ENCODE measurements around the gene TFDP1.
"Not testable (repeated sequence)": the region's sequence is repeated elsewhere in the genome, so short reads cannot be mapped to it uniquely, and the experiment has no call there.

Gene TFDP1

DNA sequence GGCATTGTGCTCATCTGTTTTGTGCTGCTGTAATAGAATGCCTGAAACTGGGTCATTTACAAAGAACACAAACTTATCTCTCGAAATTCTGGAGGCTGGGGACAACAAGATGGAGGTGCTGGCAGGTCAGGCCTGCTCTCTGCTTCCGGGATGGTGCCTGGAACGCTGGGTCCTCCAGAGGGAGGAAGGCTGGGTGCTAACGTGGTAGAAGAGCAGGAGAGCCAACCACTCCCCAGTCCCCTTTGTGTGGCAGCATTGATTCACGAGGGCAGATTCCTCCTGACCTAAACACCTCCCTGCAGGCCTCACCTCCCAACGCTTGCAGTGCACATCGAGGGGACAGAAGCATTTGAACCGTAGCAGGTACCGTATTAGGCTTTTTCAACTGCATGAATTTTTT lies 34.1 kb upstream of the TFDP1 start:
- no peak for DNase-seq (ENCODE audit: low read depth in 2 of 2)

DNA sequence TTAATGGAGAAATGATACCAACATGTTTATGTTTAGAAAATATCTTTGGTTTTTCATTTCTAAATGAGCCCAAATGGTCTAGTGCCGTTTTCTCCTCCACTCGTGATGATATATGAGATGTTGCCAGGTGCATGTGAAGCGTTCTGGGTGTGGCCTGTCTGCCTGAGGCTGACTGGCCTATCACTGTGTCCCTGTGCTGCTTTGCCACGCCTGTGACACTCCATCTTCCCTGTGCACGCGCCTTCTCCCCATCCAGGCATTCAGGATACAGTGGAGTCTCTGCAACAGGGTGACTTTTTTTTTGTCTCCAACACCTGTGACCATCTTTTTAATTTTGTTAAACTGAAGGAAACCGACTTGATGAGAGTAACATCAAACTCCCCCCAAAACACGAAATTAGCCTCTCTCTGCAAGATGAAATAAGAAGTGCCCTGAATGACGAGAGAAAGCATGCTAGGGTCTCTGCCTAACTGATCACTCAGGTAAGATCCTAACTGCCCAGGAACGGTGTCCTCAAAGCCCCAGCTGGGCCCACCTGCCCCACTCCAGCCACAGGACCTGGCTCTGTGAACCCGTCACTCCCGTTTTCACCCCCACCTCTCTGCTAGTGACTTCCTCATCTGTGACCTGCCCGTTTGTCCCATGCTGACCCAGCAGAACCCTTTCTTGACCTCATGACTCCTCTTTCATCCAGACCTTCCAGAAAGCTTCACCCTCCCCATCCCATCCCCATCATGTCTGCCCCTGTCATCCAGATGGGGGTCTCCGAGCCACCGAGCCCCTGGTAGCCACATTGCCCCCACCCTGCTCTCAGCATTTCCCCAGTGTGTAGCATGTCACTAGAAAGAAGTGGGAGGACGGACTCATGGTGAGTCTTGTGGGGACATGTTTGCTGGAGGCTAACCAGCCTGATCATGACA lies 33.2 kb upstream of the TFDP1 start:
- DNase-seq (ENCODE audit: low read depth in 2 of 2): no peak

DNA sequence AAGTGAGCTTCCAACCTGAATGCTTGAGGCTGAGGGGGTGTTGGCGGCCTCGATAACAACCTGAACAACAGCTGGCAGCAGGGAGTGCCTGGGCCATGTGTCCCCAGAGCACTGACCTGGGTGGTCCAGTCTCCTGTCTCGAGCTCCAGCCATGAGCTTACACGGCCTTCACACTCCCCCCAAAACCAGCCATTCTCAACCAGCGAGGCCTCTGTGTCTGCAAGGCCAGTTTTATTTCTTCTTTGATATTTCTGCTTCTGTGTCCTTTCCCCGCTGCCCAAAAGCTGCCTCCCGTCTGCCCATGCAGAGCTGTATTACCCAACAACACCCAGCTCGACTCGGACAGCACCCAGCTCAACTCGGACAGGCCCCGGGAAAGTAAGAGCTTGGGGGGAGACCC lies 32.5 kb upstream of the TFDP1 start:
- no peak for DNase-seq (ENCODE audit: low read depth in 2 of 2)

DNA sequence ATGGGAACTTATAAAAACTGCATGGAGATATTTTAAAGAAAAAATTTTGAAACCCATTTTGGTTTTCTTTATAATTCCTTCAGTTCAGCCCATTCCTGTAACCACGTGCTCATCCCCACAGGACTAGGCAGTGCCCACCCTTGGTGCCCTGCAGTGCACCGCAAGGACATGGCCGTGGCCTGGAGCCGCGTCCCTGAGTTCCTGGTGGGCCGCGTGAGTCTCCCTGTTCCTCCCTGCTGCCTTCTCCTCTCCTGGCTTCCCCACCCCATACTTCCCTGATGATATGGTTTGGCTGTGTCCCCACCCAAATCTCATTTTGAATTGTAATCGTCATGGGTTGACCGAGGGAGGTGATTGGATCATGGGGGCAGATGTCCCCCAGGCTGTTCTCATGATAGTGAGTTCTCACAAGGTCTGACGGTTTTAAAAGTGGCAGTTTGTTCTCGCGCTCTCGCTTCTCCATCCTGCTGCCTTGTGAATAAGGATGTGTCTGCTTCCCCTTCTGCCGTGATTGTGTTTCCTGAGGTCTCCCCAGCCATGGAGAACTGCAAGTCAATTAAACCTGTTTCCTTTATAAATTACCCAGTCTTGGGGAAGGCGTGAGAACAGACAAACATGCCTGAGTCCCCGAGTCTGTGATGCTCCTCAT lies 31.6 kb upstream of the TFDP1 start:
- no peak for DNase-seq (ENCODE audit: low read depth in 2 of 2)

DNA sequence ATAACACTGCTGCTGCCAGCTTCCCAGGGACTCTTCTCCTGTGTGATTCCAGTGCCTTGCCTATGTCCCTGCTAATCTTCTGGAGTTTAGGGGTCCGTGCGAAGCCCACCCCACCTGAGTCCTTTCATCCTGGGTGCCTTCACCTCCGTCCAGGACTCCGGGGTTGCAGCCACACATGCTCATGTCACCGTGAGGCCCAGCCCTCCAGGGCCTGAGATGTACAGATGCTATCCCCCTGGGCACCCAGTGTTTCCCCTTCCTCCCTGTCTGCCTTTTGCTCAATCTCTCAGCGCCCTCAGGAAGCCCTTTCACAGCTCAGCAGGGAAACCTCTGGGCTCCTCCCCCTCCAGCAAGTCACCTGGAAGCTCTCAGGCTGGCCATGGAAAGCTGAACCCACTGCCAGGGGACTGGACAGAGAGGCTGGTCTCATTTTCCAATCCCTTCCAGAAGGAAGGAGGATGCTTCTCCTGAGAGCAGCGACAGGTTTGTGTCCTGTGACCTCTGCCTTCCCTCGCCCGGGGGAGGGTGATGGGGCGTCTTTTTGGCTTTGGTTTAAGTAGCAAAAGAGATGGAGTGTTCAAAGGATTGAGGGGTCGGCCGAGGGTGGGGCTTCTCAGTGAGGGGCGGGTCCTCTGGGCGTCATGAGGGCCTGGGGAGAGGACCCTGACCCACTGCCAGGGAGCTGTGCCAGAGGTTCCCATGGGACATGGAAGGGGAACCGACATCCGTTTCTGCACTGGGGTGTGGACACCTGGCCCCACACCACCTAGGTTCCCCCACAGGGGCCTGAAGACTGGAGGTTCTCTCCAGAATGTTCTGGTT lies 30.8 kb upstream of the TFDP1 start:
- DNase-seq (ENCODE audit: low read depth in 2 of 2): no peak

GRCh38 chr13:113554333-113554700 lies 30.2 kb upstream of the TFDP1 start:
- DNase-seq (ENCODE audit: low read depth in 2 of 2): no peak

DNA sequence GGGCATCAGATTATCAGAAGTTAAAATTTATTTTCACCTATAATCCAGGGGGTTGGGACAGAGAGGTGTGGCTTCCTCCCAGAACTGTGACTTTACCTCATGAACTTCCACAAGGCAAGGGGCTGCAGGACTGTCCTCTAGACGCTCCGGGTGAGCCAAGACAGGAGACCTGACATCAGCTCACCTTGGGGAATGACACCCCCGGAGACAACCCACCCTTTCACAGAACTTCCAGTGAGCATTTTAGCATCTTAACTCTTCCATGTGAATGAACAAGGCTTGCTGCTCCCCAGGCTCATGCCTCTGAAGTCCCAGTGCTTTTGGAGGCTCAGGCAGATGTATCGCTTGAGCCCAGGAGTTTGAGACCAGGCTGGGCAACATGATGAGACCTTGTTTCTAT lies 29.4 kb upstream of the TFDP1 start:
- no peak for DNase-seq (ENCODE audit: low read depth in 2 of 2)

GRCh38 chr13:113557013-113557412 lies 27.5 kb upstream of the TFDP1 start:
- DNase-seq (ENCODE audit: low read depth in 2 of 2): no peak

- no peak for DNase-seq (ENCODE audit: low read depth in 2 of 2)
Observed at GRCh38 chr13:113558461-113558860, 26.1 kb upstream of the TFDP1 start.

DNA sequence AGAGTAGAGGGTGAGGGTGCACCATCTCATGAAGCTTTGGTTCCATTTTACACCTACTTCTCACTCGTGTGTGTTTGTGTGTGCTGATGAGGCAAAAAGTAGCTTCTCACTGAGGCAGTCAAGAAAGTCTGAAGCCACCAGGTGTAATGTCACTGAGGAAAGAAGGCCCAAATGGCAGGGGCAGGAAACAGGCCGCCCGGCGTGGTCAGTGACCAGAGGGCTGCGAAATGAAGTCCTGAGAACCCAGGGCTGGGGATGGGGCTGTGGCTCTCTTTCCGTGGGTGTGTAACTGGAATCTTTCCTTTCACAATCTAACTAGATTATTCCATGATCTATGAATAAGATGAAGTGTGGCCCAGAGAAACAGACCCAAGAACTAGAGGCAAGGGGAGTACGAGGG lies 25.5 kb upstream of the TFDP1 start:
- DNase-seq (ENCODE audit: low read depth in 2 of 2): no peak

DNA sequence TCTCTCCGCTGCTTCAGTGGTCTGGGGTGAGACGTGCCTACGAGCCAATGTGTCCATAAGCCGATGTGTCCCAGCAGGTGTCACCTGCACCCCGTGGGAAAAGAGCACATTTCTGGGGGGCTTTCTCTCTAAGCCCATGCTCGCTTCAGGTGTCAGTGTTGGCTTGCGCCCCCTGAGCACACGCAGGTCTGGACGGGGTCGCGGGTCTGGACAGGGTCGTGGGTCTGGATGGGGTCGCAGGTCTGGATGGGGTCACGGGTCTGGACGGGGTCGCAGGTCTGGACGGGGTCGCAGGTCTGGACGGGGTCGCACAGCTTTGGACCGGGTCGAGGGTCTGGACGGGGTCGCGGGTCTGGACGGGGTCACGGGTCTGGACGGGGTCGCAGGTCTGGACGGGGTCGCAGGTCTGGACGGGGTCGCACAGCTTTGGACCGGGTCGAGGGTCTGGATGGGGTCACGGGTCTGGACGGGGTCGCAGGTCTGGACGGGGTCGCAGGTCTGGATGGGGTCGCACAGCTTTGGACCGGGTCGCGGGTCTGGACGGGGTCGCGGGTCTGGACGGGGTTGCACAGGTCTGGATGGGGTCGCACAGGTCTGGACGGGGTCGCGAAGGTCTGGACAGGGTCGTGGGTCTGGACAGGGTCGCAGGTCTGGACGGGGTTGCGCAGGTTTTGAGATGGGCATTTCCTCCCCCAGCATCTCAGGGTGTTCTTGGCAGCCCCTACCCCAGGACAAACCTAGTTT lies 24.5 kb upstream of the TFDP1 start:
- no peak for DNase-seq (ENCODE audit: low read depth in 2 of 2)

DNA sequence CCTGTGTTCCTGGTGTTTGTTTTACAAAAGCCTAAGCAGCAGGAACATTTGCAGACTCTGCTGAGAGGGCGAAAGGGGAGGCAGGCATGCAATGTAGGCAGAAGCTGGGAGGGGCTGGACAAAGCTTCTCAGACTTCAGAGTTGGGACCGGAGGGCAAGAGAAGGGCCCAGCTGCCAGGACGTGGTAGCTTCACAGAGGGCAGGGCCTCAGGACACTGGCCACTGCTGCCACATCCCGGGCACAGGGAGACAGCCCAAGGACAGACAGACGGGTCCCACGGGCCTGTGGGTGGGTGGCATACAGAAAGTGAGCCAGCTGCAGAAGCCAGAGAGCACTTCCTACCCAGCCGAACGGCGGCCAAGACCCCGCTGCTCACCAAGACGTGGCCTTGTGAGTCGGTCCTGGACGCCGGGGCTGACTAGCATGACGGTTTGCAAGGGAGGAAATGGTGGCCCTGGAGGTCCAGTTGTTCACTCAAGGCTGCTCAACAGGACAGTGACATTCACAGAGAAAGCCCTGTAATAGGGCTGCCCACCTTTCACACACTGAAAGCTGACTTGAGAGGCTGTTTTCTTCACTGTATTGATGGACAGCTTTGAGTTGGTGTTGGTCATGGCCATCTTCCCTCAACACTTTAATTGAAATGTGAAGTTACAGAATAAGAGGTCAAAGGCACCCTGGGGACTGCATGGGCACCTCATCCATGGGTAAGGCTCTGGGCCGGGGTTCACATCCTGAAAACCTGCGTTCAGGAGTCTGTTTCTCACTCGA lies 23.7 kb upstream of the TFDP1 start:
- no peak for DNase-seq (ENCODE audit: low read depth in 2 of 2)

DNA sequence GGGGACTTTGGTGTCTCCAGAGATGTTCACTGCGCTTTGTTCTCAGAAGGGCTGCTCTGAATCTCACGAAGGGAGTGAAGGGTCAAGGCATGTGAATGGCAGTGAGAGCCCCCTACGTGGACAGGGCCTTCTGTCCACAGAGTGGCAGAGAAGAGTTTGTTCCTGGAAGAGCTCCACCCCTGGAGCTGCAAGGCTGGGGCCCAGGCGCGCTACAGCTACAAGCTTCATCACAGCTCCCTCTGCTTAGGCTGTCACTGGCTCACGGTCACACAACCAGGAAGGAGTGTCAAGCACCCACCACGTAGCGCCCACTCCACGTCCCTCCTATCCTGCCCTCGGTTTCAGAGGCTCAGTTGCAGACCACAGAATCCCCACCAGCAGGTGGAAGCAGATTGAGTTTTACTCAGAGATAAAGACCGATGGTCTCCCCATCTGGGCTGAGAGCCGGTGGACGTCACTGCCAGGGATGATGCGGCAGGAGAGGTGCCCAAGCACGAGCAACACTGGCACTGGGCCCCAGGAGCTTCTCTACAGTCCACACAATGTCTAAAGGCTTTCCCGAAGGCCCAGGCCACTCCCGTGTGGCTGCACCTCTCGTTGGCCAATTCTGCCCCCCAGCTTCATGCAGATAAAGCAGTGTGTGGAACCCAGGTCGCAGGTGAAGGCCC lies 23.0 kb upstream of the TFDP1 start:
- no peak for DNase-seq (ENCODE audit: low read depth in 2 of 2)

- peak; percentile 54 to 59 for DNase-seq (ENCODE audit: low read depth in 2 of 2)
Observed at GRCh38 chr13:113562085-113562749, 22.3 kb upstream of the TFDP1 start.

- no peak for DNase-seq (ENCODE audit: low read depth in 2 of 2)
Observed at GRCh38 chr13:113562844-113563243, 21.7 kb upstream of the TFDP1 start.

GRCh38 chr13:113563511-113563910 lies 21.0 kb upstream of the TFDP1 start:
- not testable (repeated sequence) for DNase-seq (ENCODE audit: low read depth in 2 of 2)

- DNase-seq (ENCODE audit: low read depth in 2 of 2): no peak
Observed at GRCh38 chr13:113564331-113565023, 20.1 kb upstream of the TFDP1 start.

GRCh38 chr13:113565526-113566226 lies 18.9 kb upstream of the TFDP1 start:
- DNase-seq (ENCODE audit: low read depth in 2 of 2): no peak

DNA sequence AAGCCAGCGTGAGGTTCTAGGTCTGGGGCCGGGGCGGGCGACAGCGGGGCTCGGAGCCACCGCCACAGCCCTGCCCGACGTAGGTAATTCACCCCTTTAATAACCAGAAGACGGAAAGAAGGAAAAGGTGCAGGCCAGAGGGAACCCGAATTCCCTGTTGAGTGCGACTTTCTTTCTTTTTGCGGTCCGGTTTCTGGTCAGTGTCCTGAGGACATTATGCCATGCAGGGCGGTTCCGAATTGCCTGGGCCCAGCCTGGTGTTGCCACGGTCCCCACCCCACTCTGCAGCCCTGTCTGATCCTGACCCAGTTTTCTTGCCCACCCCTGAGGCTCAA lies 18.4 kb upstream of the TFDP1 start:
- no peak for DNase-seq (ENCODE audit: low read depth in 2 of 2)
